Right ventricle myocardium inferior (tissue), 1 donor: Measurements from ENCODE around the gene ECE2. TPM values are rescaled to one million over a fixed set of nuclear protein-coding genes. Genes with fewer than 3 reads are reported as not detected.

Experiments used
- ATAC-seq: fragments of 200-7000 bp; cut with Tn5 transposase; one replicate; pipeline ENCODE4 v1.9.1; 2020; ENCODE audit warnings: mild to moderate bottlenecking, moderate library complexity
- DNase-seq: peaks from one replicate; pipeline ENCODE4 v3.0.0; 2021; ENCODE audit errors: missing footprints
- intact Hi-C: fragments of 100-400 bp; cut with DNase I; formaldehyde crosslinking; loops from one replicate; pipeline ENCODE4 v1.11.0; 2022
- total RNA-seq: library from RNA; stranded (reverse); fragmentation: NEBNext Ultra II Directional; extraction: Animal tissue kit (Norgen Biotek cat#: 25700); gene quantifications from one replicate; pipeline ENCODE4 v1.2.1, GENCODE V29; 2021
- donor health status: DM: no; HTN: yes; CAD: no; lungs with severe emphysema.

The ECE2 gene
- total RNA-seq, 1 donor from 2014 or later: not detected

GRCh38 chr3:184239221-184239620 lies 36.6 kb upstream of the ECE2 start:
- DNase-seq (no peak), ATAC-seq (no peak)
- intact Hi-C loops: no loop called here

DNA sequence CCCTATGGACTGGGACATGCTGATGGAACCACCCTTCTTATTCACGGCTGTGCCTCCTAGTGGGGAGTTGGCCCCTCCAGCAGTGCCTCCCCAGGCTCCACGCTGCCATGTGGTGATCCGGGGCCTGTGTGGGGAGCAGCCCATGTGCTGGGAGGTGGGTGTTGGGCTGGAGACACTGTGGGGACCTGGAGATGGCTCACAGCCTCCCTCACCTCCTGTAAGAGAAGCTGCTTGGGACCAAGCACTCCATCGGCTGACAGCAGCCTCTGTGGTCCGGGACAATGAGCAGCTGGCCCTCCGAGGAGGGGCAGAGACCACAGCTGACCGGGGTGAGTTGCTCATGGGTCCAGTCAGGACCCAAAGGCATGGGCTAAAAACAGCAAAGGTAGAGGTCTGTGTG lies 36.1 kb upstream of the ECE2 start:
- intact Hi-C loops: no loop called here
- ATAC-seq (no peak), DNase-seq (no peak)

- DNase-seq: no peak
- no peak for ATAC-seq
- intact Hi-C loops: no loop called here
These were observed 35.3 kb upstream of the ECE2 start for GRCh38 chr3:184240384-184241140.

DNA sequence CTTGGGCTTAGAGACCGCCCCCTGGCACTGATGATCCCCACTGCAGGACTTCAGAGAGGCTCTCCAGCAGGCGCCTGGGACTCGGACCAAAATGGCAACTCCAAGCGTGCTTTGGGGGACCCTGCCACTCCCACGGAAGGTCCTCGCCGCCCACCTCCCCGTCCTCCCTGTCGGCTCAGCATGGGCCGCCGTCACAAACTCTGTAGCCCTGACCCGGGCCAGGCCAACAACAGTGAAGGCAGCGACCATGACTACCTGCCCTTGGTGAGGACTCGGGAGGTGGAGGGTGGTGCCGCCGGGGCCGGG lies 34.7 kb upstream of the ECE2 start:
- DNase-seq (no peak), ATAC-seq (no peak)
- intact Hi-C loops: no loop called here

DNA sequence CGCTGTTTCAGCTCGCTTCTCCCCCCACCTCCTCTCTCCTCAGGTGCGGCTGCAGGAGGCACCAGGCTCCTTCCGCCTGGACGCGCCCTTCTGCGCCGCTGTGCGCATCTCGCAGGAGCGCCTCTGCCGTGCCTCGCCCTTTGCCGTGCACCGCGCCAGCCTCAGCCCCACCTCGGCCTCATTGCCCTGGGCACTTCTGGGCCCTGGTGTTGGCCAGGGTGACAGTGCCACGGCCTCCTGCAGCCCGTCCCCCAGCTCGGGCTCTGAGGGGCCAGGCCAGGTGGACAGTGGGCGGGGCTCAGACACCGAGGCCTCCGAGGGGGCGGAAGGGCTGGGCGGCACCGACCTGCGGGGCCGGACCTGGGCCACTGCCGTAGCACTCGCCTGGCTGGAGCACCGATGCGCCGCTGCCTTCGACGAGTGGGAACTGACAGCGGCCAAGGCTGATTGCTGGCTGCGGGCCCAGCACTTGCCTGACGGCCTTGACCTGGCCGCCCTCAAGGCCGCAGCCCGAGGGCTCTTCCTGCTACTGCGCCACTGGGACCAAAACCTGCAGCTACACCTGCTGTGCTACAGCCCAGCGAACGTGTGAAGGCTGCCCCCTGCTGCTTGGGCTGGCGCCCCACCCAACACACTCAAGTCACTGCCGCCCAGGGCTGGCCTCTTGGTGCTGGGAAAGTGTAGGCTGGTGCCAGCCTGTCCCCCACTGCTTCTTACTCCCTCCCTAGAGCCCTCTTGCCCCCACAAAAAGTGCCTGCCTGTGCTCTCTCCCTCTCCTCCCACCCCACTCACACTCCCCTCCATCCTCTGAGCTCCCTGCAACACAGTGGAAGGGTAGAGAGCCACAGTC lies 34.1 kb upstream of the ECE2 start:
- intact Hi-C loops: no loop called here
- peak; percentile 61 for ATAC-seq

GRCh38 chr3:184242297-184242685 lies 33.5 kb upstream of the ECE2 start:
- no peak for DNase-seq
- intact Hi-C loops: no loop called here
- ATAC-seq: no peak

More for the DNA sequence above, 34.1 kb upstream of the ECE2 start:
- no peak for DNase-seq

GRCh38 chr3:184248454-184249411 lies 27.1 kb upstream of the ECE2 start, which contains the start of gene ALG3:
Gene ALG3, minus strand, starts transcription at chr3:184248962. Its CDS starts 22 bp downstream, at chr3:184248940.
- DNase-seq: peak; percentile 89
- intact Hi-C loops: loop anchor here (1.0 to 5.0 kb wide), 4 partner anchors 61 to 361 kb away; partner anchors contain the start of genes ABCF3, DVL3 and EIF2B5
- ATAC-seq: peak; percentile 87

GRCh38 chr3:184249412-184250166 lies 26.2 kb upstream of the ECE2 start, which contains the start of gene EEF1AKMT4:
Gene EEF1AKMT4, plus strand, starts transcription at chr3:184249672. Its CDS starts 23 bp downstream, at chr3:184249695.
- intact Hi-C loops: loop anchor here (1.0 to 5.0 kb wide), 6 partner anchors 62 to 362 kb away; partner anchors contain the start of genes ABCC5, ABCF3, DVL3 and EIF2B5
- DNase-seq (peak; percentile 98), ATAC-seq (peak; percentile 99)

- DNase-seq: peak; percentile 87
- intact Hi-C loops: loop anchor here (2.0 to 5.0 kb wide), 2 partner anchors 233 to 355 kb away; partner anchors contain the start of gene ABCC5
- ATAC-seq: peak; percentile 82
These were observed 25.5 kb upstream of the ECE2 start for GRCh38 chr3:184250167-184250828.

GRCh38 chr3:184255291-184256039 lies 20.4 kb upstream of the ECE2 start:
- DNase-seq (no peak), ATAC-seq (no peak)
- intact Hi-C loops: no loop called here

DNA sequence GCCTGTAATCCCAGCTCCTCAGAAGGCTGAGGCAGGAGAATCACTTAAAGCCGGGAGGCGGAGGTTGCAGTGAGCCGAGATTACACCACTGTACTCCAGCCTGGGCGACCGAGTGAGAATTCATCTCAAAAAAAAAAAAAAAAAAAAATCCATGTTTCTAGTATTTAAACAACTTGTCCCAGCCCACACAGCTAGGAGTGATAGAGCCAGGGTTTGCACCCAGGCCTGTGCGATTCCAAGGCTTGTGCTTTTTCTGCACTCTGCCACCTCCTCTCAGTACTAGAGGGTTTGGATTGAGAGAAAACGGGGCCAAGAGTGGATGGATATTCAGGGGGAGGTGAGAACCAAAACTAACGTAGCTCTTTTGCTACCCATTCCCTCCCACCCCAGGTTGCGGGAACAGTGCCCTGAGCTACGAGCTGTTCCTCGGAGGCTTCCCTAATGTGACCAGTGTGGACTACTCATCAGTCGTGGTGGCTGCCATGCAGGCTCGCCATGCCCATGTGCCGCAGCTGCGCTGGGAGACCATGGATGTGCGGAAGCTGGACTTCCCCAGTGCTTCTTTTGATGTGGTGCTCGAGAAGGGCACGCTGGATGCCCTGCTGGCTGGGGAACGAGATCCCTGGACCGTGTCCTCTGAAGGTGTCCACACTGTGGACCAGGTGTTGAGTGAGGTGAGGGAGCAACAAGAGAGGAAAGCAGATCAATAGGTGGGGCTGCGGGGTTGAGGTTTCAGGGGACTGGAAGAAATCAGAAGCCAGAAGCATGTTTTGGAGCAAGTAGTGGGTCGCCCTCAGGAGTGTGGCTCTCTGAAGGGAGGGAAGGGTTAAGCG lies 18.5 kb upstream of the ECE2 start:
- intact Hi-C loops: no loop called here
- DNase-seq (no peak), ATAC-seq (no peak)

- intact Hi-C loops: no loop called here
- no peak for DNase-seq
- no peak for ATAC-seq
These were observed 16.9 kb upstream of the ECE2 start for GRCh38 chr3:184258926-184259325.

- intact Hi-C loops: no loop called here
- no peak for ATAC-seq
- no peak for DNase-seq
These were observed 16.4 kb upstream of the ECE2 start for GRCh38 chr3:184259396-184259877.

- intact Hi-C loops: no loop called here
- DNase-seq: no peak
These were observed 15.7 kb upstream of the ECE2 start for GRCh38 chr3:184259878-184260723.

GRCh38 chr3:184260724-184261269 lies 15.0 kb upstream of the ECE2 start:
- intact Hi-C loops: no loop called here
- DNase-seq (no peak), ATAC-seq (no peak)

More at GRCh38 chr3:184259878-184260723, 15.7 kb upstream of the ECE2 start:
- peak; percentile 65 for ATAC-seq
